ENCODE results near the gene ARID4B. TPM values are rescaled to one million over a fixed set of nuclear protein-coding genes. Genes with fewer than 3 reads are reported as not detected.

The ARID4B gene
- total RNA-seq, 1 experiment from 2014 or later: 28.3 TPM

DNA sequence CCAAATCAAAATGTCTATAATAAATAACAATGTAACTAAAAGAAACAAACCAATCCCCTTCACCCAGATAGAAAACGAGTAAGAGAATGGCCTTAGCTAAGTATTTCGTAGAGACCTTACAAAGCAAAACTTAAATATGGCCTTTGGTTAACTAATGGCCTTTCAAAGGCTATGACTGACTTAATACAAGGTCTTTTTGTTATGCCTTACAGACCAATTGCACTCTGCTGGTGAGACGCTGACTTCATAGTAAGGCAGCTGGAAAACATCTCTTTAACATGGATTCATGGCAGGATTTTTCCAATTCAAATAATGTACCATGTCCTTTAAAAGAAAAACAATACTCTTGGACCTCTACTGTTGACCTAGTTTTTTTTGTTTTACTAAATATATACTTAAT is 23.5 kb upstream of the ARID4B start:
- ChIA-PET CTCF (no interaction called here), POLR2A (no interaction called here), RAD21 (ENCODE audit: low non-redundant PET in 1 of 2, low total read pairs in 2 of 2, uncharacterized antibody in 2 of 2, unreplicated experiment in 2 of 2) (no interaction called here)
- no peak for ATAC-seq
- H3K79me2 ChIP-seq (ENCODE audit: insufficient read depth, low read length): no peaks in the 10 kb centered on the region
- H3K9ac ChIP-seq (ENCODE audit: low read length): no peak overlapping the region
- H3K36me3 ChIP-seq (ENCODE audit: control insufficient read depth in 1 of 2, insufficient read depth in 2 of 2, low read length in 2 of 2): no peaks in the 10 kb centered on the region
- intact Hi-C loops (cut with micrococcal nuclease): no loop called here
- H3K27ac ChIP-seq (ENCODE audit: low read depth, low read length): no peak overlapping the region
- TF ChIP-seq ZFX (IDR thresholded peaks at IDR 0.05): no peak
- TF ChIP-seq, protein P1, sequence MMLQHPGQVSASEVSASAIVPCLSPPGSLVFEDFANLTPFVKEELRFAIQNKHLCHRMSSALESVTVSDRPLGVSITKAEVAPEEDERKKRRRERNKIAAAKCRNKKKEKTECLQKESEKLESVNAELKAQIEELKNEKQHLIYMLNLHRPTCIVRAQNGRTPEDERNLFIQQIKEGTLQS (IDR thresholded peaks at IDR 0.05): no peak
- TF ChIP-seq CEBPB (IDR thresholded peaks at IDR 0.05; ENCODE audit: low read depth): no peak
- TF ChIP-seq, protein P2, sequence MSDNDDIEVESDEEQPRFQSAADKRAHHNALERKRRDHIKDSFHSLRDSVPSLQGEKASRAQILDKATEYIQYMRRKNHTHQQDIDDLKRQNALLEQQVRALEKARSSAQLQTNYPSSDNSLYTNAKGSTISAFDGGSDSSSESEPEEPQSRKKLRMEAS (IDR thresholded peaks at IDR 0.05): no peak
- no peak for TF ChIP-seq EGR1 (IDR thresholded peaks at IDR 0.05; ENCODE audit: low read depth)
- TF ChIP-seq EZH2phosphoT487 (IDR thresholded peaks at IDR 0.05; ENCODE audit: borderline replicate concordance): no peak
- no peak for TF ChIP-seq FOSL1 (IDR thresholded peaks at IDR 0.05; ENCODE audit: low read depth)
- TF ChIP-seq, protein P3, sequence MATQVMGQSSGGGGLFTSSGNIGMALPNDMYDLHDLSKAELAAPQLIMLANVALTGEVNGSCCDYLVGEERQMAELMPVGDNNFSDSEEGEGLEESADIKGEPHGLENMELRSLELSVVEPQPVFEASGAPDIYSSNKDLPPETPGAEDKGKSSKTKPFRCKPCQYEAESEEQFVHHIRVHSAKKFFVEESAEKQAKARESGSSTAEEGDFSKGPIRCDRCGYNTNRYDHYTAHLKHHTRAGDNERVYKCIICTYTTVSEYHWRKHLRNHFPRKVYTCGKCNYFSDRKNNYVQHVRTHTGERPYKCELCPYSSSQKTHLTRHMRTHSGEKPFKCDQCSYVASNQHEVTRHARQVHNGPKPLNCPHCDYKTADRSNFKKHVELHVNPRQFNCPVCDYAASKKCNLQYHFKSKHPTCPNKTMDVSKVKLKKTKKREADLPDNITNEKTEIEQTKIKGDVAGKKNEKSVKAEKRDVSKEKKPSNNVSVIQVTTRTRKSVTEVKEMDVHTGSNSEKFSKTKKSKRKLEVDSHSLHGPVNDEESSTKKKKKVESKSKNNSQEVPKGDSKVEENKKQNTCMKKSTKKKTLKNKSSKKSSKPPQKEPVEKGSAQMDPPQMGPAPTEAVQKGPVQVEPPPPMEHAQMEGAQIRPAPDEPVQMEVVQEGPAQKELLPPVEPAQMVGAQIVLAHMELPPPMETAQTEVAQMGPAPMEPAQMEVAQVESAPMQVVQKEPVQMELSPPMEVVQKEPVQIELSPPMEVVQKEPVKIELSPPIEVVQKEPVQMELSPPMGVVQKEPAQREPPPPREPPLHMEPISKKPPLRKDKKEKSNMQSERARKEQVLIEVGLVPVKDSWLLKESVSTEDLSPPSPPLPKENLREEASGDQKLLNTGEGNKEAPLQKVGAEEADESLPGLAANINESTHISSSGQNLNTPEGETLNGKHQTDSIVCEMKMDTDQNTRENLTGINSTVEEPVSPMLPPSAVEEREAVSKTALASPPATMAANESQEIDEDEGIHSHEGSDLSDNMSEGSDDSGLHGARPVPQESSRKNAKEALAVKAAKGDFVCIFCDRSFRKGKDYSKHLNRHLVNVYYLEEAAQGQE (IDR thresholded peaks at IDR 0.05; ENCODE audit: low read depth): no peak
- TF ChIP-seq, protein P4, sequence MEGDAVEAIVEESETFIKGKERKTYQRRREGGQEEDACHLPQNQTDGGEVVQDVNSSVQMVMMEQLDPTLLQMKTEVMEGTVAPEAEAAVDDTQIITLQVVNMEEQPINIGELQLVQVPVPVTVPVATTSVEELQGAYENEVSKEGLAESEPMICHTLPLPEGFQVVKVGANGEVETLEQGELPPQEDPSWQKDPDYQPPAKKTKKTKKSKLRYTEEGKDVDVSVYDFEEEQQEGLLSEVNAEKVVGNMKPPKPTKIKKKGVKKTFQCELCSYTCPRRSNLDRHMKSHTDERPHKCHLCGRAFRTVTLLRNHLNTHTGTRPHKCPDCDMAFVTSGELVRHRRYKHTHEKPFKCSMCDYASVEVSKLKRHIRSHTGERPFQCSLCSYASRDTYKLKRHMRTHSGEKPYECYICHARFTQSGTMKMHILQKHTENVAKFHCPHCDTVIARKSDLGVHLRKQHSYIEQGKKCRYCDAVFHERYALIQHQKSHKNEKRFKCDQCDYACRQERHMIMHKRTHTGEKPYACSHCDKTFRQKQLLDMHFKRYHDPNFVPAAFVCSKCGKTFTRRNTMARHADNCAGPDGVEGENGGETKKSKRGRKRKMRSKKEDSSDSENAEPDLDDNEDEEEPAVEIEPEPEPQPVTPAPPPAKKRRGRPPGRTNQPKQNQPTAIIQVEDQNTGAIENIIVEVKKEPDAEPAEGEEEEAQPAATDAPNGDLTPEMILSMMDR (IDR thresholded peaks at IDR 0.05 in 2 of 3, conservative IDR thresholded peaks at IDR 0.05 in 1 of 3; ENCODE audit: borderline replicate concordance in 1 of 3, insufficient read depth in 1 of 3, low read depth in 2 of 3, low read length in 2 of 3): no peak
- TF ChIP-seq CBX3 (IDR thresholded peaks at IDR 0.05; ENCODE audit: low read depth): no peak
- TF ChIP-seq SP1 (IDR thresholded peaks at IDR 0.05; ENCODE audit: low read depth): no peak
- no peak overlapping the region for H3K4me2 ChIP-seq (ENCODE audit: low read length)
- DNase-seq (ENCODE audit: low read depth, low spot score): no peak
- H3K27me3 ChIP-seq (ENCODE audit: insufficient read depth, low read length): no peaks in the 10 kb centered on the region
- no peaks in the 10 kb centered on the region for H3K9me3 ChIP-seq (ENCODE audit: control insufficient read depth in 1 of 2, insufficient read depth in 1 of 2, low read depth in 1 of 2, low read length in 2 of 2)
- no peaks in the 10 kb centered on the region for H3K4me1 ChIP-seq (ENCODE audit: control insufficient read depth in 1 of 2, insufficient read depth in 2 of 2, low read length in 2 of 2)
- H3K9me2 ChIP-seq (ENCODE audit: insufficient read depth): no peaks in the 10 kb centered on the region
- no peak overlapping the region for H2AFZ ChIP-seq (ENCODE audit: low read depth, low read length, poor library complexity, severe bottlenecking)
- H3K4me3 ChIP-seq (replicated peaks in 1 of 2; ENCODE audit: low read depth in 1 of 2, low read length in 2 of 2): no peak overlapping the region
- H4K20me1 ChIP-seq (ENCODE audit: insufficient read depth): no peaks in the 10 kb centered on the region
- no TSS peak for BruUV-seq (replicated peaks)
